ENCODE data around the gene C15orf62.

GRCh38 chr15:40785814-40786213 is 16.0 kb downstream of the C15orf62 start:
- TF ChIP-seq, protein P1, sequence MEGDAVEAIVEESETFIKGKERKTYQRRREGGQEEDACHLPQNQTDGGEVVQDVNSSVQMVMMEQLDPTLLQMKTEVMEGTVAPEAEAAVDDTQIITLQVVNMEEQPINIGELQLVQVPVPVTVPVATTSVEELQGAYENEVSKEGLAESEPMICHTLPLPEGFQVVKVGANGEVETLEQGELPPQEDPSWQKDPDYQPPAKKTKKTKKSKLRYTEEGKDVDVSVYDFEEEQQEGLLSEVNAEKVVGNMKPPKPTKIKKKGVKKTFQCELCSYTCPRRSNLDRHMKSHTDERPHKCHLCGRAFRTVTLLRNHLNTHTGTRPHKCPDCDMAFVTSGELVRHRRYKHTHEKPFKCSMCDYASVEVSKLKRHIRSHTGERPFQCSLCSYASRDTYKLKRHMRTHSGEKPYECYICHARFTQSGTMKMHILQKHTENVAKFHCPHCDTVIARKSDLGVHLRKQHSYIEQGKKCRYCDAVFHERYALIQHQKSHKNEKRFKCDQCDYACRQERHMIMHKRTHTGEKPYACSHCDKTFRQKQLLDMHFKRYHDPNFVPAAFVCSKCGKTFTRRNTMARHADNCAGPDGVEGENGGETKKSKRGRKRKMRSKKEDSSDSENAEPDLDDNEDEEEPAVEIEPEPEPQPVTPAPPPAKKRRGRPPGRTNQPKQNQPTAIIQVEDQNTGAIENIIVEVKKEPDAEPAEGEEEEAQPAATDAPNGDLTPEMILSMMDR (IDR thresholded peaks at IDR 0.05) = no peak
- no peak for TF ChIP-seq POLR2A (IDR thresholded peaks at IDR 0.05)
